Thoracic aorta (tissue), 2 donors: ENCODE data around the gene PRKN. TPM values are rescaled to one million over a fixed set of nuclear protein-coding genes. Genes with fewer than 3 reads are reported as not detected.

ENCODE experiments used
- ATAC-seq: fragments of 150-250 bp; one replicate; pipeline ENCODE4 v1.8.0; 2017; ENCODE audit warnings: low read depth; ENCODE audit not compliant: insufficient number of reproducible peaks, low FRiP score
- DNase-seq: peaks from one replicate; pipeline ENCODE4 v3.0.0-alpha.2; 2020; ENCODE audit warnings: low spot score
- H3K27ac ChIP-seq, 2 donors: fragments of 200-600 bp; sonication (generic); 1 replicate in 1 of 2; 2 replicates in 1 of 2; pipeline ENCODE4 v1.5.1; 2016; ENCODE audit warnings: mild to moderate bottlenecking in 2 of 2, moderate library complexity in 2 of 2
- H3K27me3 ChIP-seq: fragments of 200-600 bp; sonication (generic); replicated peaks from 2 replicates; pipeline ENCODE4 v1.6.0; 2016; ENCODE audit warnings: mild to moderate bottlenecking; ENCODE audit not compliant: insufficient read depth
- H3K36me3 ChIP-seq: fragments of 200-600 bp; sonication (generic); one replicate; pipeline ENCODE4 v1.5.1; 2016
- H3K4me1 ChIP-seq, 2 donors: fragments of 200-600 bp; sonication (generic); 1 replicate in 1 of 2; 2 replicates in 1 of 2; pipeline versions ENCODE4 v1.5.1 to v1.6.0; 2016; ENCODE audit warnings: low read depth in 2 of 2, mild to moderate bottlenecking in 1 of 2; ENCODE audit not compliant: control insufficient read depth in 1 of 2
- H3K4me3 ChIP-seq: fragments of 200-600 bp; sonication (generic); 2 replicates; pipeline ENCODE4 v1.5.1; 2016; ENCODE audit warnings: mild to moderate bottlenecking
- H3K9me3 ChIP-seq: fragments of 200-600 bp; sonication (generic); 2 replicates; pipeline ENCODE4 v1.5.1; 2016
- total RNA-seq, 2 donors: library from RNA; depleted of rRNA; stranded (reverse); fragments of >200 nt; gene quantifications; one replicate each; pipeline versions ENCODE4 v1.1.0 to v1.2.3, GENCODE V29; 2016
- TF ChIP-seq, protein P1 (sequence below): fragments of 200-600 bp; sonication (generic); IDR thresholded peaks from one replicate; pipeline ENCODE4 v1.5.1; 2019; ENCODE audit warnings: antibody characterized with exemption

PRKN gene
- total RNA-seq, 2 donors from 2014 or later, result 10.4 to 23.8 TPM

DNA sequence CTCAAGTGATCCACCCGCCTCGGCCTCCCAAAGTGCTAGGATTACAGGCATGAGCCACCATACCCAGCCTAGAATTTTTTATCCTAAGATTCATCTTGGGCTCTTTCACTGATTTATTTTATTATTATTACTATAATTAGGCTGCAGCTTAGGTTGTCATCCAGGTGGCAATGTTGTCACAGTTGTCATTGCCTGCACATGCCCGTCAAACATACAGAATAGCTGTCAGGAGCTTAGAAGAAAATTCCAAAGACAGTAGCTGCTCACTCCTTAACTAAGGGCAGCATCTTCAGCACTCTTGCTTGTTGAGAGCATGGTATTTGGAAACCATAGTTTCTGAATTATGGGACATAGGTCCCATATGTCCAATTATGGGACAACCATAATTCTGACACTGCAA, 1118.8 kb downstream of the PRKN start:
- H3K4me1 ChIP-seq, result no peaks in the 10 kb centered on the region
- DNase-seq, result no peak
- no peak overlapping the region for H3K27ac ChIP-seq
- no peaks in the 10 kb centered on the region for H3K36me3 ChIP-seq
- H3K27me3 ChIP-seq, result no peaks in the 10 kb centered on the region
- TF ChIP-seq, protein P1, sequence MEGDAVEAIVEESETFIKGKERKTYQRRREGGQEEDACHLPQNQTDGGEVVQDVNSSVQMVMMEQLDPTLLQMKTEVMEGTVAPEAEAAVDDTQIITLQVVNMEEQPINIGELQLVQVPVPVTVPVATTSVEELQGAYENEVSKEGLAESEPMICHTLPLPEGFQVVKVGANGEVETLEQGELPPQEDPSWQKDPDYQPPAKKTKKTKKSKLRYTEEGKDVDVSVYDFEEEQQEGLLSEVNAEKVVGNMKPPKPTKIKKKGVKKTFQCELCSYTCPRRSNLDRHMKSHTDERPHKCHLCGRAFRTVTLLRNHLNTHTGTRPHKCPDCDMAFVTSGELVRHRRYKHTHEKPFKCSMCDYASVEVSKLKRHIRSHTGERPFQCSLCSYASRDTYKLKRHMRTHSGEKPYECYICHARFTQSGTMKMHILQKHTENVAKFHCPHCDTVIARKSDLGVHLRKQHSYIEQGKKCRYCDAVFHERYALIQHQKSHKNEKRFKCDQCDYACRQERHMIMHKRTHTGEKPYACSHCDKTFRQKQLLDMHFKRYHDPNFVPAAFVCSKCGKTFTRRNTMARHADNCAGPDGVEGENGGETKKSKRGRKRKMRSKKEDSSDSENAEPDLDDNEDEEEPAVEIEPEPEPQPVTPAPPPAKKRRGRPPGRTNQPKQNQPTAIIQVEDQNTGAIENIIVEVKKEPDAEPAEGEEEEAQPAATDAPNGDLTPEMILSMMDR, result no peak
- H3K9me3 ChIP-seq, result no peaks in the 10 kb centered on the region
- ATAC-seq, result no peak
- no peak overlapping the region for H3K4me3 ChIP-seq

DNA sequence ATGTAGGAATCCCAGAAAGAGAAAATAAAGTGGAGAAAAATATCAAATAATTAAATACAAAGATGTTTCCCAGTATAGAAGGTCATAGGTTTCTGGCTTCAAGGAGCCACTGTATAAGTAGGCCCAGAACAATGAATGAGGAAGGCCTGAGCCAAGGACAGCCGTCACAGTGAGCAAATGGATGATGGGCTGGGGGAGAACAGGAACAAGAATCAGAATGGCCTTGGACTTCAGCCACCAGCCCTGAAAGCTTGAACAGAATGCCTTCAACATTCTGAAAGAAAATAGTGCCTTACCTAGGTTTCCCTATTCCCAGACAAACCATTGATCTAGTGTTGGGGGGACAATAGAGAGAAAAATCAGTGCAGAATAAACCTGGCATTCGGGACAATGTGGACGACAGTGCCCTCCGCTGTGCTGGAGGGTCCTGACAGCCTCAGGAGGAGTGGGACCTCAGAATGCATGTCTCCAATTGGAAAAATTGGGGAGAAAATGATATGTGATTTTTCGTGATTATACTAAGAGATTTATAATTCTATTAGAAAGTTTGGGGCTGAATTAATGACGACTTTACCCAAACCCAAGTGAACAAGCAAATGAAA, 1119.8 kb downstream of the PRKN start:
- DNase-seq (no peak), ATAC-seq (no peak)
- Histone ChIP-seq H3K4me1 (no peaks in the 10 kb centered on the region), H3K27me3 (no peaks in the 10 kb centered on the region), H3K27ac (no peak overlapping the region), H3K36me3 (no peaks in the 10 kb centered on the region), H3K4me3 (no peak overlapping the region), H3K9me3 (no peaks in the 10 kb centered on the region)
- TF ChIP-seq, protein P1, result no peak

DNA sequence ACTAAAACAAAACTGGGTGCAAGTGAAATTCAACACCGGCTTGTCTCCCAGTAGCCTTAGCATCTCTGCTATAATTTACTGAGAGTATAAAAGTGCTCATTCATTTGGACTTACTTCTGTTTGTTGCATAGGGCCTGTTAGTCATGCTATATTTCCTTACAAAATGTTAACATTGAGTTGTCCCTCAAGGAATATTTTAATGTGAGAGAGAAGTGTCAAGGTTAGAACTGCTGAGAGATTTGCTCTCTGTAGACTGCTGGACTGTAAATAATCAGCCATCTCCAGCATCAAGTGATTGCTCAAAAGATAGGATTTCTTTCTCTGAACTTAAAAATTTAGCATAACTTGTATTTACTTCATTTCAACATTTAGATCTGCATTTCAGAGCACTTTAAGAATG, 1125.2 kb downstream of the PRKN start:
- no peak for ATAC-seq
- TF ChIP-seq, protein P1, result no peak
- Histone ChIP-seq H3K4me1 (no peaks in the 10 kb centered on the region), H3K27ac (no peak overlapping the region), H3K9me3 (no peaks in the 10 kb centered on the region), H3K27me3 (no peaks in the 10 kb centered on the region), H3K4me3 (no peak overlapping the region), H3K36me3 (no peaks in the 10 kb centered on the region)
- DNase-seq, result no peak

DNA sequence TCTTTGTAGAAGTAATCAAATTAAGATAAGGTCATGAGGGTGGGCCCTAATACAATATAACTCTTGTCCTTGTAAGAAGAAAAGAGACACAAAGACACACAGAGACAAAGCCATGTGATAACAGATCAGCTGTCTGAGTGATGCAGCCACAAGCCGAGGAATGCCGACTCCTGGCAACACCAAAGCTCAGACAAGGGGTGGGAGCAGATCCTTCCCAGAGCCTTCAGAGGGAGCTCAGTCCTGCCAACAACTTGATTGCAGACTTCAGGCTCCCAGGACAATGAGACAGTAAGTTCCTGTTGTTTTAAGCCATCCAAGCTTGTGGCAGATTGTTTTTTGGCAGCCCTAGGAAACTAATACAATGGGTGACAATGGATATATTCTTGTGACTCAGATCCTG, 1128.7 kb downstream of the PRKN start:
- Histone ChIP-seq H3K4me1 (no peaks in the 10 kb centered on the region), H3K4me3 (no peak overlapping the region), H3K9me3 (no peaks in the 10 kb centered on the region), H3K27ac (no peak overlapping the region), H3K36me3 (no peaks in the 10 kb centered on the region), H3K27me3 (no peaks in the 10 kb centered on the region)
- ATAC-seq (no peak), DNase-seq (no peak)
- TF ChIP-seq, protein P1, result no peak

DNA sequence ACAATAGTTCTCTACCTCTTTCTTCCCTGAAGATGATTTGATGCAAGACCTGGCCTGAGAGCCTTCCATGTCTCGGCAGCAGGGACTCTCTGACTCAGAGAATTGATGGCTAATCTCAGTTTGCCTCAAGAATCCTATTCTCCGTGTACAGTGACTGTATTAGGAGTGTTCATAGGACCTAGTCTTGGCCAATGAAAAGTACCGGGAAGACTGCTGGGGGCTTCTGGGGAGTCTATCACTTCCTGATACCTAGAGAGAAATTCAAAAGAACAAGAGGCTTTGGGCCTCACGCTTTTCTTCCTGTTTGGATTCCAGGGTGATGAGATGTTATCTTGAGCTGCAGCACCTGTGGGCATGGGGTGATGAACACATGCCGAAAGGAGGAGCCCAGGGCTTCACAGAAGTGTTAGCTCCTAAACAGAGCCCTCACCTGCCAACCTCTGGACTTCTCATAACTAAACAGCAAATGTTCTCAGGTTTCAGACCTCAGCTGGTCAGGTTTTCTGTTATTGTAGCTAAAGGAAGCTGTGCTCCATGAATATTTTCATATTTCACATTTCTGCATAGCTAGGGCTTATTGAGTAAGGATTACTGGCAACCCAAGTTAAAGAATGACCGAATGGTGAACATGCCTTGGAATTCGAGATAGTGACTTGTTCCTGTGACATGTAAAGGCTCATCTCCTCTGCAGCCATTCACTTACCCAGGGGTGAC, 1130.6 kb downstream of the PRKN start:
- H3K9me3 ChIP-seq, result no peaks in the 10 kb centered on the region
- TF ChIP-seq, protein P1, result no peak
- no peak overlapping the region for H3K4me3 ChIP-seq
- no peak for DNase-seq
- no peak overlapping the region for H3K27ac ChIP-seq
- H3K27me3 ChIP-seq, result no peaks in the 10 kb centered on the region
- H3K36me3 ChIP-seq, result no peaks in the 10 kb centered on the region
- H3K4me1 ChIP-seq, result no peaks in the 10 kb centered on the region
- no peak for ATAC-seq
